Body of pancreas (tissue), 4 donors: Measurements from ENCODE around the gene GMPR2.

ENCODE experiments used
- POLR2A ChIP-seq, 3 donors: fragments of 450-650 bp; IDR thresholded peaks; one replicate each; pipeline ENCODE4 v1.6.1; 2016; ENCODE audit warnings: antibody characterized with exemption in 3 of 3, mild to moderate bottlenecking in 2 of 3
- TF ChIP-seq, protein P1 (sequence below), 7 experiments: fragments of 450-650 bp in 4 of 7; fragments of 200-600 bp in 3 of 7; sonication (generic) in 3 of 7; IDR thresholded peaks; one replicate each; pipeline ENCODE4 v1.5.1; 2016 to 2019; ENCODE audit warnings: antibody characterized with exemption in 7 of 7

DNA sequence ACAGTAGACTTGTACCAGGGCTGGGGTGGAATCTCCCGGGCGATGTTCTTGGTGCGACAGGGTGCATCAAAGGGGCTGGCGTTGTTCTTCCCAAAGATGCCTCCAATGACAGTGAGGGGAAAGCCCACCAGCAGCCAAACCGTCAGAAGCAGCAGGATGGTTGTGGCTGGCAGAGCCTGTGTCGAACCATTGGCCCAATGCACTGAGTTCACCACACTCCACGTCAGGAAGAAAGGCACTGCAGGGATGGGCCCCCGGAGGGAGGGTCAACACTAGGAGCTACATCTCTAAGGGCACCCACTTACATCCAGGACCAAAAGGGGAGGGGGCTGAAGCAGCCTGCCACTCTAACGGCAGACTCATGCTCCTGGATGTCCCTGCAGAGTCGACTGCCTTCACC lies 42.3 kb upstream of the GMPR2 start:
- TF ChIP-seq, protein P1, sequence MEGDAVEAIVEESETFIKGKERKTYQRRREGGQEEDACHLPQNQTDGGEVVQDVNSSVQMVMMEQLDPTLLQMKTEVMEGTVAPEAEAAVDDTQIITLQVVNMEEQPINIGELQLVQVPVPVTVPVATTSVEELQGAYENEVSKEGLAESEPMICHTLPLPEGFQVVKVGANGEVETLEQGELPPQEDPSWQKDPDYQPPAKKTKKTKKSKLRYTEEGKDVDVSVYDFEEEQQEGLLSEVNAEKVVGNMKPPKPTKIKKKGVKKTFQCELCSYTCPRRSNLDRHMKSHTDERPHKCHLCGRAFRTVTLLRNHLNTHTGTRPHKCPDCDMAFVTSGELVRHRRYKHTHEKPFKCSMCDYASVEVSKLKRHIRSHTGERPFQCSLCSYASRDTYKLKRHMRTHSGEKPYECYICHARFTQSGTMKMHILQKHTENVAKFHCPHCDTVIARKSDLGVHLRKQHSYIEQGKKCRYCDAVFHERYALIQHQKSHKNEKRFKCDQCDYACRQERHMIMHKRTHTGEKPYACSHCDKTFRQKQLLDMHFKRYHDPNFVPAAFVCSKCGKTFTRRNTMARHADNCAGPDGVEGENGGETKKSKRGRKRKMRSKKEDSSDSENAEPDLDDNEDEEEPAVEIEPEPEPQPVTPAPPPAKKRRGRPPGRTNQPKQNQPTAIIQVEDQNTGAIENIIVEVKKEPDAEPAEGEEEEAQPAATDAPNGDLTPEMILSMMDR (IDR thresholded peaks at IDR 0.05): no peak
- no peak for TF ChIP-seq POLR2A (IDR thresholded peaks at IDR 0.05)
